IPS-18c (cell line): ENCODE results near the gene CNR1.

ENCODE experiments used
- H3K4me3 ChIP-seq: 2 replicates; pipeline ENCODE4 v1.7.0; 2013; ENCODE audit warnings: low read depth, mild to moderate bottlenecking, low read length, moderate library complexity; ENCODE audit not compliant: insufficient read depth
- H3K9me3 ChIP-seq: one replicate; pipeline ENCODE4 v1.6.1; 2013; ENCODE audit warnings: mild to moderate bottlenecking, low read length, moderate library complexity; ENCODE audit not compliant: control insufficient read depth, insufficient read depth

CNR1 gene

GRCh38 chr6:88161940-88162339 is 4.2 kb downstream of the CNR1 start:
- H3K9me3 ChIP-seq: no peaks in the 10 kb centered on the region
- no peak overlapping the region for H3K4me3 ChIP-seq

- H3K9me3 ChIP-seq: no peaks in the 10 kb centered on the region
- no peak overlapping the region for H3K4me3 ChIP-seq
These were observed 9.0 kb downstream of the CNR1 start for GRCh38 chr6:88157106-88157505.

GRCh38 chr6:88145298-88145963 is 20.7 kb downstream of the CNR1 start:
- H3K9me3 ChIP-seq: no peaks in the 10 kb centered on the region
- H3K4me3 ChIP-seq: no peak overlapping the region

GRCh38 chr6:88144637-88145297 is 21.4 kb downstream of the CNR1 start:
- Histone ChIP-seq H3K9me3 (no peaks in the 10 kb centered on the region), H3K4me3 (no peak overlapping the region; the same call in 1 of the 2 replicates)

GRCh38 chr6:88143421-88144157 is 22.6 kb downstream of the CNR1 start:
- Histone ChIP-seq H3K4me3 (no peak overlapping the region), H3K9me3 (no peaks in the 10 kb centered on the region)

GRCh38 chr6:88142297-88142668 is 23.9 kb downstream of the CNR1 start:
- no peaks in the 10 kb centered on the region for H3K9me3 ChIP-seq
- no peak overlapping the region for H3K4me3 ChIP-seq

- no peaks in the 10 kb centered on the region for H3K9me3 ChIP-seq
- no peak overlapping the region for H3K4me3 ChIP-seq
These were observed 24.4 kb downstream of the CNR1 start for GRCh38 chr6:88141561-88142296.

- no peak overlapping the region for H3K4me3 ChIP-seq
These were observed 28.2 kb downstream of the CNR1 start for GRCh38 chr6:88137915-88138314.

GRCh38 chr6:88135578-88136114 is 30.5 kb downstream of the CNR1 start:
- H3K4me3 ChIP-seq: no peak overlapping the region
- H3K9me3 ChIP-seq: no peaks in the 10 kb centered on the region

More at GRCh38 chr6:88137915-88138314, 28.2 kb downstream of the CNR1 start:
- no peaks in the 10 kb centered on the region for H3K9me3 ChIP-seq

- Histone ChIP-seq H3K9me3 (no peaks in the 10 kb centered on the region), H3K4me3 (no peak overlapping the region)
These were observed 31.6 kb downstream of the CNR1 start for GRCh38 chr6:88134575-88134974.

- H3K9me3 ChIP-seq: no peaks in the 10 kb centered on the region
- H3K4me3 ChIP-seq: no peak overlapping the region
These were observed 32.4 kb downstream of the CNR1 start for GRCh38 chr6:88133718-88134117.

- Histone ChIP-seq H3K9me3 (no peaks in the 10 kb centered on the region), H3K4me3 (no peak overlapping the region)
These were observed 41.1 kb downstream of the CNR1 start for GRCh38 chr6:88124925-88125557.

GRCh38 chr6:88120635-88121034 is 45.5 kb downstream of the CNR1 start:
- Histone ChIP-seq H3K4me3 (no peak overlapping the region), H3K9me3 (no peaks in the 10 kb centered on the region)

GRCh38 chr6:88119769-88120168 is 46.4 kb downstream of the CNR1 start:
- Histone ChIP-seq H3K9me3 (no peaks in the 10 kb centered on the region), H3K4me3 (no peak overlapping the region)

- no peaks in the 10 kb centered on the region for H3K9me3 ChIP-seq
These were observed 49.9 kb downstream of the CNR1 start for GRCh38 chr6:88116276-88116675.

GRCh38 chr6:88115307-88115706 is 50.8 kb downstream of the CNR1 start:
- H3K4me3 ChIP-seq: no peak overlapping the region
- no peaks in the 10 kb centered on the region for H3K9me3 ChIP-seq

More at GRCh38 chr6:88116276-88116675, 49.9 kb downstream of the CNR1 start:
- H3K4me3 ChIP-seq: no peak overlapping the region

GRCh38 chr6:88114838-88115237 is 51.3 kb downstream of the CNR1 start:
- Histone ChIP-seq H3K4me3 (no peak overlapping the region), H3K9me3 (no peaks in the 10 kb centered on the region)
